SK-N-SH (cell line): Measurements from ENCODE around the gene KSR2. TPM values are rescaled to one million over a fixed set of nuclear protein-coding genes. Genes with fewer than 3 reads are reported as not detected.

Experiments
- CTCF ChIA-PET: fragments of 300-600, 350-600 bp; formaldehyde crosslinking; extraction: SDS; loops from one replicate; lab custom pipeline; 2021; lab: Yijun Ruan, JAX
- POLR2A ChIA-PET: fragments of 350-600 bp; sonication (Branson Sonifier 250); formaldehyde crosslinking; extraction: SDS; loops from one replicate; lab custom pipeline; 2020; ENCODE audit warnings: antibody characterized with exemption, inconsistent platforms; lab: Yijun Ruan, JAX
- DNase-seq: peaks from one replicate; pipeline ENCODE4 v3.0.0; 2012
- H2AFZ ChIP-seq: fragments of 200-600 bp; sonication (generic); 2 replicates; pipeline ENCODE4 v1.8.1; 2016; ENCODE audit warnings: antibody characterized with exemption, mild to moderate bottlenecking, low read depth
- H3F3A ChIP-seq: fragments of 200-600 bp; sonication (generic); replicated peaks from 2 replicates; pipeline ENCODE3; 2016; ENCODE audit warnings: antibody characterized with exemption, mild to moderate bottlenecking; ENCODE audit not compliant: insufficient read depth
- H3K27ac ChIP-seq, 2 experiments: fragments of 200-500 bp in 1 of 2; fragments of 200-600 bp in 1 of 2; sonication (Bioruptor generic) in 1 of 2; sonication (generic), shearing (Covaris generic) in 1 of 2; 2 replicates each; pipeline versions ENCODE4 v1.5.1 to v1.6.1; 2014 to 2016; ENCODE audit warnings: low read depth in 2 of 2, inconsistent platforms in 1 of 2, low read length in 1 of 2, mild to moderate bottlenecking in 1 of 2, mixed read lengths in 1 of 2
- H3K27me3 ChIP-seq: fragments of 200-600 bp; sonication (generic), shearing (Covaris generic); 2 replicates; pipeline ENCODE4 v1.6.1; 2016; ENCODE audit warnings: mixed run types; ENCODE audit not compliant: insufficient read depth
- H3K36me3 ChIP-seq, 2 experiments: fragments of 200-500 bp in 1 of 2; fragments of 200-600 bp in 1 of 2; sonication (Bioruptor generic) in 1 of 2; sonication (generic) in 1 of 2; replicated peaks in 1 of 2; 2 replicates each; pipeline versions ENCODE3 to v1.5.1; 2014 to 2016; ENCODE audit warnings: low read length in 1 of 2, mild to moderate bottlenecking in 1 of 2; ENCODE audit not compliant: insufficient read depth in 2 of 2, control insufficient read depth in 1 of 2
- H3K4me1 ChIP-seq, 2 experiments: fragments of 200-500 bp in 1 of 2; fragments of 200-600 bp in 1 of 2; sonication (Bioruptor generic) in 1 of 2; sonication (generic), shearing (Covaris generic) in 1 of 2; 2 replicates each; pipeline versions ENCODE4 v1.5.1 to v1.6.1; 2014 to 2016; ENCODE audit warnings: low read depth in 1 of 2, low read length in 1 of 2, mixed run types in 1 of 2; ENCODE audit not compliant: insufficient read depth in 2 of 2, control insufficient read depth in 1 of 2
- H3K4me2 ChIP-seq: fragments of 200-600 bp; sonication (generic), shearing (Covaris generic); 2 replicates; pipeline ENCODE4 v1.6.1; 2017; ENCODE audit warnings: mixed run types
- H3K4me3 ChIP-seq, 2 experiments: fragments of 200-500 bp in 1 of 2; fragments of 200-600 bp in 1 of 2; sonication (Bioruptor generic) in 1 of 2; sonication (generic), shearing (Covaris generic) in 1 of 2; 2 replicates each; pipeline versions ENCODE4 v1.5.1 to v1.8.1; 2014 to 2016; ENCODE audit warnings: low read depth in 2 of 2, inconsistent platforms in 1 of 2, low read length in 1 of 2, mild to moderate bottlenecking in 1 of 2, mixed read lengths in 1 of 2, moderate library complexity in 1 of 2
- H3K79me2 ChIP-seq: fragments of 200-600 bp; sonication (generic); 2 replicates; pipeline ENCODE4 v1.8.1; 2017; ENCODE audit warnings: mild to moderate bottlenecking; ENCODE audit not compliant: insufficient read depth
- H3K9ac ChIP-seq: fragments of 200-600 bp; sonication (generic); 2 replicates; pipeline ENCODE4 v1.6.1; 2017; ENCODE audit warnings: mixed run types
- H3K9me2 ChIP-seq: fragments of 200-600 bp; sonication (generic); 2 replicates; pipeline ENCODE4 v1.6.1; 2017; ENCODE audit warnings: mixed run types
- H3K9me3 ChIP-seq: fragments of 200-600 bp; sonication (generic); 2 replicates; pipeline ENCODE4 v1.6.1; 2017; ENCODE audit warnings: mixed run types, mild to moderate bottlenecking, moderate library complexity
- H4K20me1 ChIP-seq: fragments of 200-600 bp; sonication (generic); 2 replicates; pipeline ENCODE4 v1.6.1; 2017; ENCODE audit warnings: mild to moderate bottlenecking, mixed run types; ENCODE audit not compliant: insufficient read depth
- CTCF ChIP-seq: fragments of 200-600 bp; sonication (generic); IDR thresholded peaks from 2 replicates; pipeline ENCODE4 v1.6.1; 2017; ENCODE audit warnings: antibody characterized with exemption, mild to moderate bottlenecking, moderate library complexity
- FOXJ3 ChIP-seq: sonication (generic); formaldehyde crosslinking; IDR thresholded peaks from 2 replicates; pipeline ENCODE4 v1.5.1; 2020; ENCODE audit warnings: mild to moderate bottlenecking, missing genetic modification reagents
- FOXM1 ChIP-seq: IDR thresholded peaks from 2 replicates; pipeline ENCODE4 v1.4.0; 2012; ENCODE audit warnings: low read depth, mild to moderate bottlenecking
- NFIC ChIP-seq: IDR thresholded peaks from 2 replicates; pipeline ENCODE4 v1.4.0; 2012; ENCODE audit warnings: borderline replicate concordance
- NRF1 ChIP-seq: IDR thresholded peaks from 2 replicates; pipeline ENCODE4 v1.6.1; 2012; ENCODE audit warnings: low read depth, mild to moderate bottlenecking, low read length
- RAD21 ChIP-seq: IDR thresholded peaks from 2 replicates; pipeline ENCODE4 v1.6.1; 2012; ENCODE audit warnings: mild to moderate bottlenecking, low read length
- RCOR1 ChIP-seq: fragments of 150-350 bp; IDR thresholded peaks from 2 replicates; pipeline ENCODE4 v1.6.1; 2017; ENCODE audit warnings: antibody characterized with exemption, low read length
- SIN3A ChIP-seq: IDR thresholded peaks from 2 replicates; pipeline ENCODE4 v1.6.1; 2012; ENCODE audit warnings: low read depth, mild to moderate bottlenecking, low read length, moderate library complexity, borderline replicate concordance
- SMC3 ChIP-seq: IDR thresholded peaks from 2 replicates; pipeline ENCODE4 v1.6.1; 2012; ENCODE audit warnings: low read depth, low read length, improper control_type of control experiment
- WGBS: methylation state at CpG from one replicate; pipeline ENCODE4 v1.1.6; 2017; ENCODE audit warnings: low lambda C conversion rate; 5-methylcytosine and 5-hydroxymethylcytosine counted together
- polyA plus RNA-seq, 3 experiments: library from polyadenylated mRNA; depleted of rRNA; stranded (reverse); fragments of >200 nt; gene quantifications; 2 replicates each; pipeline ENCODE4 v1.2.3, GENCODE V29; 2012

The KSR2 gene
- polyA plus RNA-seq, 1 of the 3 experiments (the other 2 are of a cell fraction), result 0.12 TPM

- WGBS, result 54% methylated on average over 12 of the region's 12 CpGs
- Histone ChIP-seq H3K4me2 (no peak overlapping the region), H3F3A (no peaks in the 10 kb centered on the region), H3K9ac (no peak overlapping the region), H3K27ac (no peak overlapping the region; a peak in 1 of 4 replicates), H3K27me3 (no peaks in the 10 kb centered on the region), H3K9me2 (no peaks in the 10 kb centered on the region), H3K36me3 (no peaks in the 10 kb centered on the region), H3K9me3 (no peaks in the 10 kb centered on the region), H3K4me3 (no peak overlapping the region), H3K4me1 (peaks cover 0 to 7% of the 10 kb centered on the region in 2 experiments; a peak in 1 of 4 replicates), H2AFZ (no peak overlapping the region), H3K79me2 (no peaks in the 10 kb centered on the region), H4K20me1 (no peaks in the 10 kb centered on the region)
- peak; percentile 61 for DNase-seq
- TF ChIP-seq SMC3, result peak; percentile 79
- no peak for TF ChIP-seq NFIC
- peak; percentile 70 for TF ChIP-seq CTCF
- TF ChIP-seq SIN3A, result no peak
- TF ChIP-seq RAD21, result peak; percentile 75
- no peak for TF ChIP-seq FOXJ3
- TF ChIP-seq NRF1, result no peak
- no peak for TF ChIP-seq FOXM1
- ChIA-PET POLR2A (no interaction called here), CTCF (interaction anchor here (0.6 to 8.0 kb wide), 33 partner anchors 8 to 1721 kb away, joined by 3 to 90 read pairs (median 5); no protein-coding TSS in a partner anchor)
Measured at GRCh38 chr12:117587631-117588287, 381.0 kb downstream of the KSR2 start.

GRCh38 chr12:117583677-117584225 lies 385.0 kb downstream of the KSR2 start:
- no peaks in the 10 kb centered on the region for H4K20me1 ChIP-seq
- no peak overlapping the region for H2AFZ ChIP-seq
- no peak overlapping the region for H3K4me2 ChIP-seq
- no peaks in the 10 kb centered on the region for H3K27me3 ChIP-seq
- no peaks in the 10 kb centered on the region for H3F3A ChIP-seq
- POLR2A ChIA-PET, result no interaction called here
- no peaks in the 10 kb centered on the region for H3K9me2 ChIP-seq
- CTCF ChIA-PET, result interaction anchor here (1.1 to 8.0 kb wide), 2 partner anchors 216 to 274 kb away, joined by 4 to 90 read pairs; no protein-coding TSS in a partner anchor
- H3K9me3 ChIP-seq, result no peaks in the 10 kb centered on the region
- H3K79me2 ChIP-seq, result no peaks in the 10 kb centered on the region
- WGBS, result 72% methylated on average over 12 of the region's 12 CpGs
- no peaks in the 10 kb centered on the region for H3K36me3 ChIP-seq
- DNase-seq, result no peak
- TF ChIP-seq RCOR1, result no peak
- H3K27ac ChIP-seq, result no peak overlapping the region
- H3K4me3 ChIP-seq, result no peak overlapping the region
- H3K9ac ChIP-seq, result no peak overlapping the region
- peaks cover 0 to 32% of the 10 kb centered on the region in 2 experiments; a peak in 1 of 4 replicates for H3K4me1 ChIP-seq
